Aorta (tissue), 5 donors: Measurements from ENCODE around the gene ZNF678. TPM values are rescaled to one million over a fixed set of nuclear protein-coding genes. Genes with fewer than 3 reads are reported as not detected.
"Not testable (repeated sequence)": the region's sequence is repeated elsewhere in the genome, so short reads cannot be mapped to it uniquely, and the experiment has no call there.

ENCODE experiments used
- ATAC-seq: fragments of 200-7000 bp; cut with Tn5 transposase; one replicate; pipeline ENCODE4 v1.9.1; 2022; ENCODE audit warnings: moderate library complexity; ENCODE audit not compliant: low FRiP score
- DNase-seq, 2 donors: peaks; one replicate each; pipeline ENCODE4 v3.0.0-alpha.2; 2020
- H3K27ac ChIP-seq, 2 donors: one replicate each; pipeline ENCODE4 v1.5.1; 2013; ENCODE audit warnings: low read length in 2 of 2, mild to moderate bottlenecking in 2 of 2, moderate library complexity in 2 of 2, control low read depth in 1 of 2, inconsistent platforms in 1 of 2, low read depth in 1 of 2
- H3K27me3 ChIP-seq, 2 donors: one replicate each; pipeline ENCODE4 v1.6.1; 2013; ENCODE audit warnings: control low read depth in 1 of 2, low read length in 1 of 2, mild to moderate bottlenecking in 1 of 2, moderate library complexity in 1 of 2; ENCODE audit not compliant: insufficient read depth in 2 of 2, control insufficient read depth in 1 of 2
- H3K36me3 ChIP-seq, 2 donors: one replicate each; pipeline ENCODE4 v1.6.1; 2013; ENCODE audit warnings: control low read depth in 1 of 2, low read length in 1 of 2, mild to moderate bottlenecking in 1 of 2; ENCODE audit not compliant: insufficient read depth in 2 of 2, control insufficient read depth in 1 of 2
- H3K4me1 ChIP-seq, 2 donors: one replicate each; pipeline ENCODE4 v1.6.1; 2013; ENCODE audit warnings: low read length in 2 of 2, control low read depth in 1 of 2, mild to moderate bottlenecking in 1 of 2, moderate library complexity in 1 of 2; ENCODE audit not compliant: insufficient read depth in 2 of 2, control insufficient read depth in 1 of 2
- H3K4me3 ChIP-seq, 2 donors: one replicate each; pipeline ENCODE4 v1.5.1; 2013; ENCODE audit warnings: low read length in 2 of 2, control low read depth in 1 of 2, mild to moderate bottlenecking in 1 of 2
- H3K9me3 ChIP-seq: one replicate; pipeline ENCODE4 v1.6.1; 2013; ENCODE audit warnings: mild to moderate bottlenecking, low read length; ENCODE audit not compliant: control insufficient read depth
- WGBS, 2 donors: extraction: QIAGEN DNeasy Blood & Tissue Kit; methylation state at CpG; one replicate each; pipeline ENCODE4 v1.1.7; 2013; 5-methylcytosine and 5-hydroxymethylcytosine counted together
- intact Hi-C, 2 donors: fragments of 100-400 bp; cut with DNase I; formaldehyde crosslinking; loops; one replicate each; pipeline versions ENCODE4 v1.14.2 to v1.15.0; 2022
- polyA plus RNA-seq, 2 donors: library from polyadenylated mRNA; stranded (reverse); fragments of 200-250 nt; gene quantifications; one replicate each; pipeline ENCODE4 v1.2.3, GENCODE V29; 2013
- total RNA-seq, 2 donors: library from RNA; stranded (reverse); fragmentation: NEBNext Ultra II Directional; extraction: Animal tissue kit (Norgen Biotek cat#: 25700); gene quantifications; one replicate each; pipeline ENCODE4 v1.2.1, GENCODE V29; 2021
- donor health status: healthy with polysubstance abuse.
- donor health status: Bipolar disorder and iron deficiency.
- donor health status: DM: no; HTN: no; CAD: no.
- donor health status: DM: no; HTN: no; CAD: no.
- donor health status: DM: yes; HTN: yes; CAD: no.

Gene ZNF678
- total and polyA plus RNA-seq, 4 donors, result 1.8 to 9.7 (median 5.0) TPM

DNA sequence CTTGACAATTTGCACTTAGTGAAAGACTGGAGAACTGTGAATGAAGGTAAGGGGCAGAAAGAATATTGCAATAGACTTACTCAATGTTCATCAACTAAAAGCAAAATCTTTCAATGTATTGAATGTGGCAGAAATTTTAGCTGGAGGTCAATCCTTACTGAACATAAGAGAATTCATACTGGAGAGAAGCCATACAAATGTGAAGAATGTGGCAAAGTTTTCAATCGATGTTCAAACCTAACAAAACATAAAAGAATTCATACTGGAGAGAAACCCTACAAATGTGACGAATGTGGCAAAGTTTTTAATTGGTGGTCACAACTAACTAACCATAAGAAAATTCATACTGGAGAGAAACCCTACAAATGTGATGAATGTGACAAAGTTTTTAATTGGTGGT is 91.1 kb downstream of the ZNF678 start:
- intact Hi-C loops, result no loop called here
- Histone ChIP-seq H3K27me3 (no peaks in the 10 kb centered on the region), H3K27ac (no peak overlapping the region), H3K36me3 (peaks cover 5 to 22% of the 10 kb centered on the region in 2 donors), H3K4me3 (peak overlapping the region in 1 of 2 donors; percentile 20), H3K9me3 (peaks cover 13% of the 10 kb centered on the region), H3K4me1 (no peaks in the 10 kb centered on the region)
- ATAC-seq (no peak), DNase-seq (no peak)
- WGBS, 2 donors, result 97 to 98% methylated on average over 2 of the region's 2 CpGs

GRCh38 chr1:227654858-227655752 is 91.7 kb downstream of the ZNF678 start:
- ATAC-seq (no peak), DNase-seq (no peak)
- H3K27me3 ChIP-seq, result no peaks in the 10 kb centered on the region
- peak overlapping the region in 1 of 2 donors; percentile 20 for H3K4me3 ChIP-seq
- H3K9me3 ChIP-seq, result peaks cover 13% of the 10 kb centered on the region
- intact Hi-C loops, result no loop called here
- WGBS, 2 donors, result 97% methylated on average over 6 of the region's 6 CpGs
- H3K4me1 ChIP-seq, result no peaks in the 10 kb centered on the region
- H3K27ac ChIP-seq, result no peak overlapping the region
- peaks cover 5 to 20% of the 10 kb centered on the region in 2 donors for H3K36me3 ChIP-seq

DNA sequence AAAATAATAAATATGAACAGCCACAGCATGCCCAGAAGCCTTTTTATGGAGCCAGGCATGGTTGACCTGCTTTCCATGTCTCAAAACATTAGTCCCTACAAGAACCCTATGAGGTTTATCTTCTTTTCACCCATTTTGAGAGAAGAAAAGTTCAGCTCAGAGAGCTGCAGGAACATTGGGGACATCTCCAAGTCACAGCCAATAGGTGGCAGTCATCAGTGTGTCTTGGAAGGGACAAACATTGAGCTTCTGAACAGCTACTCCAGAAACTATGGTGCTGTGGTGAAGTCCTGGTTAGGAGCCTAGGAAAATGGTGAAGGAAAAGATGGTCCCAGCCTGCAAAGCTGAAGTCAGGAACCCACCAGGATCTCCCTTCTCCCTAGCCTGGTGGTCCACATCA is 98.1 kb downstream of the ZNF678 start:
- no peak for ATAC-seq
- DNase-seq, result no peak
- H3K4me3 ChIP-seq, result no peak overlapping the region
- H3K27ac ChIP-seq, result no peak overlapping the region
- no peaks in the 10 kb centered on the region for H3K4me1 ChIP-seq
- peaks cover 0 to 8% of the 10 kb centered on the region in 2 donors for H3K36me3 ChIP-seq
- intact Hi-C loops, result no loop called here
- no peaks in the 10 kb centered on the region for H3K27me3 ChIP-seq
- H3K9me3 ChIP-seq, result peaks cover 25% of the 10 kb centered on the region

- Histone ChIP-seq H3K9me3 (peaks cover 28% of the 10 kb centered on the region), H3K27ac (no peak overlapping the region), H3K27me3 (no peaks in the 10 kb centered on the region), H3K4me1 (no peaks in the 10 kb centered on the region), H3K36me3 (peaks cover 0 to 5% of the 10 kb centered on the region in 2 donors), H3K4me3 (no peak overlapping the region)
- 73 to 95% methylated on average over 2 of the region's 2 CpGs for WGBS, 2 donors
- no peak for ATAC-seq
- intact Hi-C loops, result no loop called here
- no peak for DNase-seq
Measured at GRCh38 chr1:227662933-227663332, 99.6 kb downstream of the ZNF678 start.

GRCh38 chr1:227666286-227666685 is 102.9 kb downstream of the ZNF678 start:
- Histone ChIP-seq H3K4me3 (no peak overlapping the region), H3K9me3 (peaks cover 30% of the 10 kb centered on the region), H3K36me3 (peaks cover 0 to 5% of the 10 kb centered on the region in 2 donors), H3K27ac (no peak overlapping the region), H3K4me1 (no peaks in the 10 kb centered on the region), H3K27me3 (no peaks in the 10 kb centered on the region)
- ATAC-seq (no peak), DNase-seq (no peak)
- WGBS, 2 donors, result 61 to 71% methylated on average over 2 of the region's 2 CpGs
- intact Hi-C loops, result no loop called here

DNA sequence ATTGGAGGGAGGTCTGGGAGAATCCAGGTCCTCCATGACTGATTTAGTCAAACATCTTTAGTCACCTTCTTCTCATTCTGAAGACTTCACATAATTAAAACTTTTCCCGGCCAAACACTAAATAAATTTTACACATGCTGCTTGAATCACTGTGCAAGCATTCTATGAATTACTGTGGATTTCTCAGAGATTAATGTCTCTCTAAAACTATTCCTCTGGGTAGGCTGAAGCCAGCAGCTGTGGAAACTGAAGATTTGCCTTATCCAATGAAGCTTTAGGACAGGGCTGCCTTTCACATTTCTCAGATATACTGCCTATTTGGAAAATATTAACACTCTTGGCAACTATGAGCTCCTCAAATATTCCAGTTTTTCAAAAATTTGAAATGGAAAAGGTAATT is 110.1 kb downstream of the ZNF678 start:
- H3K36me3 ChIP-seq, result no peaks in the 10 kb centered on the region
- no peaks in the 10 kb centered on the region for H3K4me1 ChIP-seq
- intact Hi-C loops, result no loop called here
- H3K27me3 ChIP-seq, result no peaks in the 10 kb centered on the region
- ATAC-seq (no peak), DNase-seq (no peak)
- WGBS, 2 donors, result 93 to 97% methylated on average over 1 of the region's 1 CpG
- no peak overlapping the region for H3K27ac ChIP-seq
- peaks cover 19% of the 10 kb centered on the region for H3K9me3 ChIP-seq
- H3K4me3 ChIP-seq, result no peak overlapping the region

- H3K4me1 ChIP-seq, result no peaks in the 10 kb centered on the region
- DNase-seq (no peak), ATAC-seq (no peak)
- no peak overlapping the region for H3K27ac ChIP-seq
- intact Hi-C loops, result no loop called here
- H3K27me3 ChIP-seq, result no peaks in the 10 kb centered on the region
- peaks cover 11% of the 10 kb centered on the region for H3K9me3 ChIP-seq
- 76 to 81% methylated on average over 8 of the region's 8 CpGs for WGBS, 2 donors
- no peak overlapping the region for H3K4me3 ChIP-seq
- no peaks in the 10 kb centered on the region for H3K36me3 ChIP-seq
Measured at GRCh38 chr1:227685807-227686206, 122.5 kb downstream of the ZNF678 start.

GRCh38 chr1:227697321-227697864 is 134.0 kb downstream of the ZNF678 start:
- Histone ChIP-seq H3K9me3 (peaks cover 8% of the 10 kb centered on the region), H3K27ac (no peak overlapping the region), H3K36me3 (no peaks in the 10 kb centered on the region), H3K27me3 (no peaks in the 10 kb centered on the region), H3K4me3 (no peak overlapping the region), H3K4me1 (no peaks in the 10 kb centered on the region)
- DNase-seq, result no peak
- ATAC-seq, result no peak
- intact Hi-C loops, result no loop called here
- WGBS, 2 donors, result 82 to 89% methylated on average over 3 of the region's 3 CpGs

DNA sequence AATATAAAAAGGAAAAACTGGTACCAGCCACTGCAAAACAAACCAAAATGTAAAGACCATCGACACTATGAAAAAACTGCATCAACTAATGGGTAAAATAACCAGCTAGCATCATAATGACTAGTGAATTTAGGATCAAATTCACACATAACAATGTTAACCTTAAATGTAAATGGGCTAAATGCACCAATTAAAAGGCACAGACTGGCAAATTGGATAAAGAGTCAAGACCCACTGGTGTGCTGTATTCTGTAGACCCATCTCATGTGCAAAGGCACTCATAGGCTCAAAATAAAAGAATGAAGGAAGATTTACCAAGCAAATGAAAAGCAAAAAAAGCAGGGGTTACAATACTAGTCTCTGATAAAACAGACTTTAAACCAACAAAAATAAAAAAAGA is 138.3 kb downstream of the ZNF678 start:
- H3K27me3 ChIP-seq, H3K9me3 ChIP-seq, intact Hi-C loops, DNase-seq, ATAC-seq, H3K4me1 ChIP-seq, H3K4me3 ChIP-seq, H3K36me3 ChIP-seq, H3K27ac ChIP-seq: not testable (repeated sequence)
- WGBS, 2 donors, result 88 to 93% methylated on average over 1 of the region's 1 CpG
